Activated CD4-positive, alpha-beta T cell treated with anti-CD3 and anti-CD28 coated beads, Interleukin-2, amount 50 U/mL, for 24 hours (primary cell): ENCODE results near the gene BOLA2B.

Experiments used
- DNase-seq, 2 donors: peaks; one replicate each; pipeline ENCODE4 v3.0.0-alpha.2; 2020; ENCODE audit warnings: low read depth in 1 of 2, low spot score in 1 of 2

The BOLA2B gene

DNA sequence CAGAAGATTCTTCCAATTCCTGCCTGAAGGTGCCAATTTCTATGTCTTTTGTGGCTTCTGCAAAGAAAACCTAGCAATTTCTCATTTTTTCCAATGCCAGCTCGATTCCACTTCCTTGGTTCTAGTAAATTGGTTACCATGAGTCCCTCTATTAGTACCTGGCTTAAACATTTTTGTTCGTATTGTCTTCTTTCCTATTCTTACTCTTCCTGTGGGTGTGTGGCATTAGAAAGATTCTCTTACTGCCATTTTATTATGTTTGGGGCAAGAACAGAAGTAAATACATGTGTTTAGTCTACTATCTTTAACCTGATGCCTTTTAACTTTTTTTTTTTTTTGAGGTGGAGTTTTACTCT is 50.1 kb downstream of the BOLA2B start:
- no peak for DNase-seq
